IMR-90 (cell line): ENCODE measurements around the gene HOXA10. TPM values are rescaled to one million over a fixed set of nuclear protein-coding genes. Genes with fewer than 3 reads are reported as not detected.

Source experiments
- ATAC-seq: fragments of 200-7000 bp; cut with Tn5 transposase; 2 replicates; pipeline ENCODE4 v1.9.1; 2020; ENCODE audit warnings: low read depth, mild to moderate bottlenecking, moderate library complexity
- BruUV-seq: library from RNA; stranded (reverse); fragments of 400-500 nt; replicated peaks from 2 replicates; lab custom pipeline; 2021; lab: Mats Ljungman, UMichigan
- CTCF ChIA-PET: fragments of 300-600 bp; formaldehyde crosslinking; extraction: SDS; loops from one replicate; lab custom pipeline; 2021; ENCODE audit warnings: antibody characterized with exemption; lab: Yijun Ruan, JAX
- POLR2A ChIA-PET: fragments of 300-600 bp; sonication (Branson Sonifier 250); formaldehyde crosslinking; loops from one replicate; lab custom pipeline; 2022; ENCODE audit warnings: antibody characterized with exemption; ENCODE audit not compliant: unreplicated experiment; lab: Charles Lee
- DNase-seq: peaks from one replicate; pipeline ENCODE4 v3.0.0; 2013
- H2AFZ ChIP-seq: replicated peaks from 2 replicates; pipeline ENCODE3; 2013; ENCODE audit warnings: low read length, mild to moderate bottlenecking; ENCODE audit not compliant: poor library complexity
- H2AK5ac ChIP-seq: 2 replicates; pipeline ENCODE4 v1.6.1; 2013; ENCODE audit warnings: low read depth, low read length, inconsistent platforms
- H2AK9ac ChIP-seq: replicated peaks from 2 replicates; pipeline ENCODE3; 2013; ENCODE audit warnings: mild to moderate bottlenecking, low read depth, low read length, moderate library complexity; ENCODE audit not compliant: poor library complexity
- H2BK120ac ChIP-seq: 2 replicates; pipeline ENCODE4 v1.6.1; 2013; ENCODE audit warnings: low read depth, low read length, inconsistent platforms
- H2BK15ac ChIP-seq: 3 replicates; pipeline ENCODE4 v1.6.1; 2013; ENCODE audit warnings: low read depth, low read length, inconsistent platforms
- H2BK20ac ChIP-seq: 2 replicates; pipeline ENCODE4 v1.6.1; 2013; ENCODE audit warnings: low read depth, mild to moderate bottlenecking, inconsistent platforms, low read length, moderate library complexity
- H2BK5ac ChIP-seq: 2 replicates; pipeline ENCODE4 v1.6.1; 2013; ENCODE audit warnings: mild to moderate bottlenecking, low read depth, low read length, inconsistent platforms; ENCODE audit not compliant: poor library complexity, severe bottlenecking
- H3K14ac ChIP-seq: replicated peaks from 2 replicates; pipeline ENCODE4 v1.6.1; 2013; ENCODE audit warnings: low read depth, low read length, inconsistent platforms
- H3K18ac ChIP-seq: 2 replicates; pipeline ENCODE4 v1.6.1; 2013; ENCODE audit warnings: low read depth, low read length, control low read depth
- H3K23ac ChIP-seq: 2 replicates; pipeline ENCODE4 v1.6.1; 2013; ENCODE audit warnings: low read depth, low read length, inconsistent platforms
- H3K27ac ChIP-seq: 2 replicates; pipeline ENCODE4 v1.5.1; 2013; ENCODE audit warnings: mild to moderate bottlenecking, control low read depth, low read length; ENCODE audit not compliant: insufficient read depth
- H3K27me3 ChIP-seq: 2 replicates; pipeline ENCODE4 v1.6.1; 2013; ENCODE audit warnings: low read length; ENCODE audit not compliant: control insufficient read depth, insufficient read depth
- H3K36me3 ChIP-seq: 2 replicates; pipeline ENCODE4 v1.6.1; 2013; ENCODE audit warnings: low read length, mixed read lengths; ENCODE audit not compliant: control insufficient read depth, insufficient read depth
- H3K4ac ChIP-seq: 2 replicates; pipeline ENCODE4 v1.6.1; 2013; ENCODE audit warnings: low read depth, low read length, inconsistent platforms
- H3K4me1 ChIP-seq: 2 replicates; pipeline ENCODE4 v1.6.1; 2013; ENCODE audit warnings: low read length, mixed read lengths; ENCODE audit not compliant: control insufficient read depth, insufficient read depth
- H3K4me2 ChIP-seq: 2 replicates; pipeline ENCODE4 v1.6.1; 2013; ENCODE audit warnings: low read depth, mild to moderate bottlenecking, control low read depth, low read length, moderate library complexity
- H3K4me3 ChIP-seq: 2 replicates; pipeline ENCODE4 v1.5.1; 2013; ENCODE audit warnings: low read depth, mild to moderate bottlenecking, control low read depth, low read length, moderate library complexity; ENCODE audit not compliant: insufficient read depth
- H3K56ac ChIP-seq: 2 replicates; pipeline ENCODE4 v1.6.1; 2013; ENCODE audit warnings: low read length, inconsistent platforms; ENCODE audit not compliant: insufficient read depth; ENCODE audit errors: extremely low read depth
- H3K79me1 ChIP-seq, 2 experiments: 2 replicates each; pipeline ENCODE4 v1.6.1; 2013; ENCODE audit warnings: low read length in 2 of 2, inconsistent platforms in 1 of 2, low read depth in 1 of 2
- H3K9ac ChIP-seq: 2 replicates; pipeline ENCODE4 v1.6.1; 2013; ENCODE audit warnings: low read depth, low read length, control low read depth
- H3K9me1 ChIP-seq: 2 replicates; pipeline ENCODE4 v1.6.1; 2013; ENCODE audit warnings: low read length, inconsistent platforms; ENCODE audit not compliant: insufficient read depth
- H3K9me3 ChIP-seq: 2 replicates; pipeline ENCODE4 v1.6.1; 2013; ENCODE audit warnings: low read length; ENCODE audit not compliant: control insufficient read depth, insufficient read depth
- H4K20me1 ChIP-seq: 2 replicates; pipeline ENCODE4 v1.6.1; 2013; ENCODE audit warnings: low read length, inconsistent platforms; ENCODE audit not compliant: insufficient read depth
- H4K5ac ChIP-seq: 2 replicates; pipeline ENCODE4 v1.6.1; 2013; ENCODE audit warnings: mild to moderate bottlenecking, low read depth, low read length, control low read depth
- H4K8ac ChIP-seq, 2 experiments: 2 replicates each; pipeline ENCODE4 v1.6.1; 2013; ENCODE audit warnings: low read depth in 2 of 2, low read length in 2 of 2, control low read depth in 1 of 2, inconsistent platforms in 1 of 2
- H4K91ac ChIP-seq: 2 replicates; pipeline ENCODE4 v1.6.1; 2013; ENCODE audit warnings: low read depth, low read length, inconsistent platforms; ENCODE audit not compliant: insufficient read depth
- BHLHE40 ChIP-seq: fragments of 150-350 bp; IDR thresholded peaks from 2 replicates; pipeline ENCODE4 v1.6.1; 2016; ENCODE audit warnings: mild to moderate bottlenecking, low read depth, low read length
- WGBS, 2 experiments: methylation state at CpG; one replicate each; pipeline versions ENCODE4 v1.1.5 to v1.1.7; 2013; ENCODE audit warnings: missing lambda C conversion rate in 2 of 2; ENCODE audit not compliant: insufficient read length in 1 of 2; ENCODE audit errors: extremely low coverage in 2 of 2; 5-methylcytosine and 5-hydroxymethylcytosine counted together
- dilution Hi-C: fragments of 300-500 bp; cut with HindIII; formaldehyde crosslinking; loops from one replicate; pipeline ENCODE4 v1.14.3; 2018; ENCODE audit warnings: low sequenced_read_pairs; ENCODE audit not compliant: unreplicated experiment
- in situ Hi-C: fragments of 300-500 bp; cut with MboI; formaldehyde crosslinking; loops from 3 replicates; pipeline ENCODE4 v1.14.3; 2019; ENCODE audit warnings: low sequenced_read_pairs, inconsistent platforms, mixed read lengths
- intact Hi-C: fragments of 100-400 bp; cut with micrococcal nuclease; formaldehyde crosslinking; loops from 2 replicates; pipeline ENCODE4 v1.10.0; 2022
- polyA plus RNA-seq, 3 experiments: library from polyadenylated mRNA; depleted of rRNA; stranded (reverse); fragments of >200 nt; gene quantifications; 2 replicates each; pipeline ENCODE4 v1.2.3, GENCODE V29; 2012; ENCODE audit warnings: low replicate concordance in 1 of 3
- total RNA-seq: library from RNA; depleted of rRNA; stranded (reverse); fragments of >200 nt; gene quantifications from 2 replicates; pipeline ENCODE4 v1.2.3, GENCODE V29; 2012

Gene HOXA10
- total and polyA plus RNA-seq, 2 of the 4 experiments (the other 2 are of a cell fraction) = 0.10 to 0.18 TPM

DNA sequence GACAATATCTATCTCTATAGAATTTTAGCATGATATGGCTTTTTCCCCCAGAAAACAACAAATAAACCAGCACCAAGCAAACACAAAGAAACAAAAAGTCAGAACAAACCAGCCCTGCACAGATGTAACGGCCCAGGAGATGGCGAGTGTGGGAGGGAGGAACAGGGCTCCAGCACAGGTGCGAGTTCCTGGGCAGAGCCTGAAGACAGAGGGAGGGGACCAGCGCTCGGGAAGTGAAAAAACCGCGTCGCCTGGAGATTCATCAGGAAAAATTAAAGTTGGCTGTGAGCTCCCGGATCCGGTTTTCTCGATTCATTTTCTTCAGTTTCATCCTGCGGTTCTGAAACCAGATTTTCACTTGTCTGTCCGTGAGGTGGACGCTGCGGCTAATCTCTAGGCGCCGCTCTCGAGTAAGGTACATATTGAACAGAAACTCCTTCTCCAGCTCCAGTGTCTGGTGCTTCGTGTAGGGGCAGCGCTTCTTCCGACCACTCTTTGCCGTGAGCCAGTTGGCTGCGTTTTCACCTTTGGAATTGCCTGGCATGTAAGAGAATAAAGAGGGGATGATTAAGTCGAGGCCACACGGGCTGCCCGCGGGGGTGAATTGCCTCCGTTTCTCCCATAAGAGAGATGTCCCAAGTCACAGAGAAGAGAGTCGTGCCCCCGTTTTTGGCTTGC lies 2.3 kb downstream of the HOXA10 start:
- H3K56ac ChIP-seq = no peak overlapping the region
- H2BK20ac ChIP-seq = no peak overlapping the region
- H3K23ac ChIP-seq = no peak overlapping the region; the same call in 1 of the 2 replicates
- no peak overlapping the region for H2BK15ac ChIP-seq
- peaks cover 19% of the 10 kb centered on the region for H3K9me3 ChIP-seq
- no peak overlapping the region for H3K9ac ChIP-seq
- H2BK5ac ChIP-seq = no peak overlapping the region
- peaks cover 93% of the 10 kb centered on the region for H3K27me3 ChIP-seq
- H3K18ac ChIP-seq = no peak overlapping the region
- peak overlapping the region; percentile 16 for H2AFZ ChIP-seq
- H4K91ac ChIP-seq = no peak overlapping the region
- no peaks in the 10 kb centered on the region for H3K4me1 ChIP-seq
- H3K36me3 ChIP-seq = no peaks in the 10 kb centered on the region
- H3K9me1 ChIP-seq = no peaks in the 10 kb centered on the region
- intact Hi-C loops = no loop called here
- H3K4me3 ChIP-seq = no peak overlapping the region
- no peak overlapping the region for H3K4me2 ChIP-seq
- no peaks in the 10 kb centered on the region for H3K79me1 ChIP-seq
- no peak overlapping the region for H2AK9ac ChIP-seq
- no peak overlapping the region for H2BK120ac ChIP-seq
- H3K4ac ChIP-seq = no peak overlapping the region
- CTCF ChIA-PET = no interaction called here
- no peak overlapping the region for H3K27ac ChIP-seq
- no peak for DNase-seq
- H4K8ac ChIP-seq = no peak overlapping the region
- H2AK5ac ChIP-seq = no peak overlapping the region
- no peak for ATAC-seq
- dilution Hi-C loops = no loop called here
- H4K5ac ChIP-seq = no peak overlapping the region
- peaks cover 19% of the 10 kb centered on the region; the same call in 1 of the 2 replicates for H4K20me1 ChIP-seq
- BruUV-seq = no TSS peak
- POLR2A ChIA-PET = no interaction called here
- WGBS, 2 experiments = 12% methylated on average over 15 of the region's 30 CpGs; no CpG with 5 or more reads in 1 of the 2 experiments
- TF ChIP-seq BHLHE40 = no peak
- in situ Hi-C loops = no loop called here
- no peak overlapping the region for H3K14ac ChIP-seq
